Measurements from ENCODE around the gene DPYD. TPM values are rescaled to one million over a fixed set of nuclear protein-coding genes. Genes with fewer than 3 reads are reported as not detected.

DPYD gene
- total RNA-seq, 1 donor from 2014 or later: 12.6 TPM

DNA sequence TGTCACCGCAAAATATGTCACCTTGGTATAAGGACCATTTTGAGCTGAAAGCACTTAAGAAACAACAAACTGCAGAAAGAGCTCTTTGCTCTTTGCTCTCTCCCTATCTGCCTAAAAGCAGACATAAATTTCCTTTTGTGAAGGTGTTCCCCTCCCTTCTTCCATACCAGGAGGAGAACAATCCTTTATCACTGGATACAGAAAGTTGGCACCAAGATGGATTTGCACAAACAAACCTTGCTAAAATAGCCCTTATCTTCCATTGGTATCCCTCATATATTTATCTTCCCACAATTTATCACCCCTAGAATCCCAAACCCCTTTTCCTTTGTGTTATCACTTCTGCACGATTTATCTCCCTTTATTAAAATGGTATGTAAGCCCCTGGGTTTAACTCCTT is 51.4 kb downstream of the DPYD start:
- TF ChIP-seq CTCF (IDR thresholded peaks at IDR 0.05): no peak
- ChIA-PET POLR2A (no interaction called here), CTCF (no interaction called here)
- no peak for ATAC-seq (ENCODE audit: low read depth)
- intact Hi-C loops (cut with micrococcal nuclease): no loop called here
- no peaks in the 10 kb centered on the region for H3K27me3 Mint-ChIP-seq
- no peak overlapping the region for H3K27ac Mint-ChIP-seq
- H3K4me3 Mint-ChIP-seq: no peak overlapping the region
- peaks cover 7% of the 10 kb centered on the region for H3K36me3 Mint-ChIP-seq (ENCODE audit: low read depth)
- no peak for DNase-seq
- H3K4me1 Mint-ChIP-seq: peaks cover 5% of the 10 kb centered on the region
- H3K9me3 Mint-ChIP-seq: peaks cover 5% of the 10 kb centered on the region

DNA sequence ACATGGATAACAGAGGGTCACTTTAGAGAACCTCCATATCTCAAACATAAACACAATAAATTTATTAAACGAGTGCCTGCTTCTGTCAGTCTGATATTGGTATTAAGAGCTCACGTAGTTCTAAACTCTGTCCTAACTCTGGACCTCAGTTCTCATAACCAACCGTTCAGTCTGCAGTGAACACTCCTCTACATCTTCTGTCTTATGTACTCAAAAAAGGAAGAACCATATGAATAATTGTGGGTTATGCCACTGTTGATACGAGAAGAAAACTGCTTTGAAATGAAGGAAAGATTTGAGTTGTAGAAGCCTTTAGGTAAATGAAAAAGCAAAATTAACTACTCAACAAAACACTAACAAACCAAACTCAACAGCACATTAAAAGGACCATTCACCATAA is 53.7 kb downstream of the DPYD start:
- Mint-ChIP-seq H3K36me3 (ENCODE audit: low read depth) (peaks cover 5% of the 10 kb centered on the region), H3K27ac (no peak overlapping the region), H3K27me3 (no peaks in the 10 kb centered on the region), H3K4me3 (no peak overlapping the region), H3K4me1 (peaks cover 8% of the 10 kb centered on the region), H3K9me3 (peaks cover 5% of the 10 kb centered on the region)
- DNase-seq (no peak), ATAC-seq (ENCODE audit: low read depth) (no peak)
- ChIA-PET POLR2A (no interaction called here), CTCF (no interaction called here)
- no peak for TF ChIP-seq CTCF (IDR thresholded peaks at IDR 0.05)
- intact Hi-C loops (cut with micrococcal nuclease): no loop called here

DNA sequence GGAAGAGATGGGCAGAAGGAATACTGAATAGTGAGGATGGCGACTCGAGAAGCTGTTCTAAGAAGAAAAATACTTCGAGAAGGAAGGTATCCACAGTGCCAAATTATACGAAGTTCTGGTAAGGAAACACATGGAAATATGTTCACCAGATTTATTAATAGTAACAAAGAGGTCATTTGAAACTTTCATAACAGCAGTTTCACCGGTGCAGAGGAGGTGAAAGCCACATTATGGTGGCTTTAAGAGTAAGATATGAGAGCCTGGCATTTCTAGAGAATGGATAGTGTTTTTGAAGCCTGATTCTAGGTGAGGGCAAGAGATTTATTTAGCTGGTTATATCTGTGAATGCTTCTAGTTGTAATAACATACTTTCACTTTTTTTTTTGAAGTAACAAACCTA is 56.2 kb downstream of the DPYD start:
- H3K27me3 Mint-ChIP-seq: no peaks in the 10 kb centered on the region
- ATAC-seq (ENCODE audit: low read depth) (no peak), DNase-seq (no peak)
- peaks cover 5% of the 10 kb centered on the region for H3K9me3 Mint-ChIP-seq
- no peak for TF ChIP-seq CTCF (IDR thresholded peaks at IDR 0.05)
- H3K27ac Mint-ChIP-seq: peak overlapping the region; percentile 22
- intact Hi-C loops (cut with micrococcal nuclease): no loop called here
- CTCF ChIA-PET: no interaction called here
- POLR2A ChIA-PET: no interaction called here
- H3K4me3 Mint-ChIP-seq: no peak overlapping the region
- peaks cover 8% of the 10 kb centered on the region for H3K4me1 Mint-ChIP-seq
- peaks cover 5% of the 10 kb centered on the region for H3K36me3 Mint-ChIP-seq (ENCODE audit: low read depth)

DNA sequence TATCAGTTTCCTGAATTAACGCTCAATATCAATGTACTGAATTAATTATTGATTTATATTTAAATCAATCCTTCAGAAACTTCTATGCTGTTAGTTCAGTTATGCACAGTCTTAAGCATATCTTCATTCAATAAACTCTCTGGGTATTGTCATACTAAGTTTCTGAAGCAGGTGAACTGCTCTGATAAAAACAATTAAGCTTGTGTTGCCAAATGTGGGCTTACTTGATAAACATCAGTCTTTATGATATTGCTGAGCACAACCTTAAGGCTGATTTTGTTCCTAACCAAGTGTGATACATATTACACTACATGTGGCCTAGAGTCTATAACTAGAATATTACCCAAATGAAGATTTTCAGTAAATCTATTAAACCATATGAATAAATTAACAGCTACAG is 67.6 kb downstream of the DPYD start:
- Mint-ChIP-seq H3K4me3 (no peak overlapping the region), H3K9me3 (no peaks in the 10 kb centered on the region), H3K27me3 (no peaks in the 10 kb centered on the region), H3K27ac (no peak overlapping the region), H3K36me3 (ENCODE audit: low read depth) (no peaks in the 10 kb centered on the region), H3K4me1 (peaks cover 17% of the 10 kb centered on the region)
- ATAC-seq (ENCODE audit: low read depth): no peak
- TF ChIP-seq CTCF (IDR thresholded peaks at IDR 0.05): no peak
- intact Hi-C loops (cut with micrococcal nuclease): no loop called here
- no peak for DNase-seq
- ChIA-PET CTCF (no interaction called here), POLR2A (no interaction called here)

DNA sequence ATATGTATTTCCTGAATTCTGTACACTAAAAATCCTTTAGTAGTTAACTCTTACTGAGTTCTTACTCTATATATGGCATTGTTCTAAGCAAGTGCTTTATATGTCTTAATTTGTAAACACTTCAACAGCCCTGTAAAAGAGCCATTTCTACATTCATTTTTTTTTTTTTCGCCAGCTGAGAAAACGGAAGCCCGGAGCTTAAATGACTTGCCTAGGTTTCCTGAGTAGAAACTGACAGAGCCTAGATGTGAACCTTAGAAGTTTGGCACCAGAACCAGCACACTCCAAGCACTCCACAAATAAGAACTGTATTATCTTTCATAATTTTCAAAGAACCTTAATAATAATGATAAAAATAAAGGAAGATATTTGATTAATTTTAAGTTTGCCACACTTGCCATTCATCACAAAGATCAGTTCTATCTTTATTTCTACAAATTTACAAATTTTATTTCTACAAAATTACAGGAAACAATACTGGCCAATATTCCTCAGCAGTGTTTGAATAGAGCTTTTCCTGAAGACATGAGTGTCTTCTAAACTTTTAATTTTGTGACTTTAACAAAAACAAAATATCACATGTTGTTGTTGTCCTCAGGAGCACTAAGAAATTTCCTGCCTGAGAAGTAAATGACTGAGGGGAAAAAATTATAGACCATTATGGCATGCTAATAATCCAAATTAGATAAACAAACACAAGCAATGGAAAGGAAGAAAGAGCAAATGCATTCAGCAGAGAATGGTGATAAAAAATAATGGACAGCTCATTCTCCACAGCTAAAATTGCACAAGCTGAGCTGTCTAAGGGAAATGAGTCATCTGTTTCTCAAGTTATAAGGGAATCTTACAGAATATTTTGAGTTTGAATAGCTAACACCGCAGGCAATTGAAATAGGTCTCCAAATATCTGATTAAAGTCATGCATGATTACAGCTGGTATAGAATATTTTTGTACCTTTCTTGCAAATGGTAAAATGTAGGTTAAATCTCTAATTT is 71.2 kb downstream of the DPYD start:
- peak; percentile 26 for ATAC-seq (ENCODE audit: low read depth)
- Mint-ChIP-seq H3K4me1 (peaks cover 22% of the 10 kb centered on the region), H3K36me3 (ENCODE audit: low read depth) (no peaks in the 10 kb centered on the region), H3K27ac (peak overlapping the region; percentile 54), H3K27me3 (no peaks in the 10 kb centered on the region), H3K9me3 (no peaks in the 10 kb centered on the region), H3K4me3 (peak overlapping the region; percentile 26)
- intact Hi-C loops (cut with micrococcal nuclease): loop anchor here (2.0 kb wide), 1 partner anchor 23 kb away; no protein-coding TSS in a partner anchor
- no peak for DNase-seq
- ChIA-PET CTCF (no interaction called here), POLR2A (interaction anchor here (2.1 kb wide), 1 partner anchor 71 kb away, joined by 19 read pairs; the partner anchor contains the start of gene DPYD)
- no peak for TF ChIP-seq CTCF (IDR thresholded peaks at IDR 0.05)

All from activated B cell treated with CpG ODN at 0.5 μM for 24 hours (primary cell).